ENCODE data around the gene FITM1.
A peak's percentile ranks its signal among the peaks of the same experiment; 100 is the strongest.
"Not testable (repeated sequence)": the region's sequence is repeated elsewhere in the genome, so short reads cannot be mapped to it uniquely, and the experiment has no call there.

The FITM1 gene

GRCh38 chr14:24098229-24098926 lies 32.1 kb upstream of the FITM1 start:
- no peak for DNase-seq

GRCh38 chr14:24098927-24099813 lies 31.3 kb upstream of the FITM1 start:
- DNase-seq: peak; percentile 15

- no peak for DNase-seq
Measured at GRCh38 chr14:24100197-24100981, 30.1 kb upstream of the FITM1 start.

GRCh38 chr14:24100982-24101494 lies 29.4 kb upstream of the FITM1 start:
- DNase-seq: no peak

- DNase-seq: no peak
Measured at GRCh38 chr14:24102357-24103048, 28.0 kb upstream of the FITM1 start.

GRCh38 chr14:24103451-24103850 lies 27.0 kb upstream of the FITM1 start:
- no peak for DNase-seq

- DNase-seq: not testable (repeated sequence)
Measured at GRCh38 chr14:24105609-24106239, 24.7 kb upstream of the FITM1 start.

GRCh38 chr14:24106672-24107271 lies 23.7 kb upstream of the FITM1 start:
- DNase-seq: no peak

GRCh38 chr14:24108336-24108874 lies 22.1 kb upstream of the FITM1 start:
- no peak for DNase-seq

- no peak for DNase-seq
Measured at GRCh38 chr14:24110060-24110459, 20.4 kb upstream of the FITM1 start.

GRCh38 chr14:24110523-24110922 lies 19.9 kb upstream of the FITM1 start:
- DNase-seq: no peak

GRCh38 chr14:24113379-24113800 lies 17.1 kb upstream of the FITM1 start:
- DNase-seq: no peak

GRCh38 chr14:24113801-24114531 lies 16.5 kb upstream of the FITM1 start:
- DNase-seq: peak; percentile 94

GRCh38 chr14:24114532-24115421 lies 15.7 kb upstream of the FITM1 start, which contains the start of the genes DCAF11 and NRL:
Gene DCAF11 (plus strand): TSS chr14:24114777. CDS start chr14:24115595, 818 bp downstream.
Gene NRL (minus strand): TSS chr14:24114949. CDS start chr14:24082848, 32,101 bp downstream.
- DNase-seq: peak; percentile 99

GRCh38 chr14:24115422-24116127 lies 14.9 kb upstream of the FITM1 start:
- no peak for DNase-seq

- DNase-seq: no peak
Measured at GRCh38 chr14:24116128-24116814, 14.2 kb upstream of the FITM1 start.

- DNase-seq: no peak
Measured at GRCh38 chr14:24117179-24117578, 13.3 kb upstream of the FITM1 start.

GRCh38 chr14:24119691-24120090 lies 10.8 kb upstream of the FITM1 start:
- no peak for DNase-seq
